Right atrium auricular region (tissue), 2 donors: ENCODE results near the gene FLAD1. TPM values are rescaled to one million over a fixed set of nuclear protein-coding genes. Genes with fewer than 3 reads are reported as not detected.

ENCODE experiments used
- DNase-seq: peaks from one replicate; pipeline ENCODE4 v3.0.0-alpha.2; 2019; ENCODE audit warnings: low spot score
- H3K27ac ChIP-seq, 2 donors: fragments of 200-600 bp; sonication (generic); 1 replicate in 1 of 2; 2 replicates in 1 of 2; pipeline ENCODE4 v1.5.1; 2016 to 2019
- H3K27me3 ChIP-seq, 2 donors: fragments of 200-600 bp; sonication (generic); one replicate each; pipeline versions ENCODE4 v1.5.1 to v1.6.0; 2017 to 2019
- H3K36me3 ChIP-seq: fragments of 200-600 bp; sonication (generic); one replicate; pipeline ENCODE4 v1.5.1; 2016
- H3K4me1 ChIP-seq, 2 donors: fragments of 200-600 bp; sonication (generic); one replicate each; pipeline versions ENCODE4 v1.5.1 to v1.6.0; 2017 to 2019
- H3K4me3 ChIP-seq, 2 donors: fragments of 200-600 bp; sonication (generic); 1 replicate in 1 of 2; 2 replicates in 1 of 2; pipeline ENCODE4 v1.5.1; 2017 to 2019; ENCODE audit warnings: mild to moderate bottlenecking in 1 of 2, moderate library complexity in 1 of 2
- H3K9me3 ChIP-seq, 2 donors: fragments of 200-600 bp; sonication (generic); one replicate each; pipeline ENCODE4 v1.5.1; 2019
- total RNA-seq, 2 donors: library from RNA; depleted of rRNA; stranded (reverse); fragments of >200 nt; gene quantifications; one replicate each; pipeline ENCODE4 v1.1.0, GENCODE V29; 2016
- TF ChIP-seq, protein P1 (sequence below), 2 donors: fragments of 200-600 bp; sonication (generic); IDR thresholded peaks; one replicate each; pipeline ENCODE4 v1.5.1; 2019; ENCODE audit warnings: antibody characterized with exemption in 2 of 2

FLAD1 gene
- total RNA-seq, 2 donors from 2014 or later = 19.5 to 24.8 TPM

GRCh38 chr1:154971341-154971998, 11.7 kb upstream of the FLAD1 start:
- peak; percentile 88 for DNase-seq
- Histone ChIP-seq H3K27ac (peak overlapping the region; percentile 99), H3K4me3 (peak overlapping the region in 1 of 2 donors; percentile 48), H3K36me3 (peaks cover 21% of the 10 kb centered on the region), H3K9me3 (no peaks in the 10 kb centered on the region), H3K4me1 (peaks cover 0 to 74% of the 10 kb centered on the region in 2 donors), H3K27me3 (no peaks in the 10 kb centered on the region)
- TF ChIP-seq, protein P1, sequence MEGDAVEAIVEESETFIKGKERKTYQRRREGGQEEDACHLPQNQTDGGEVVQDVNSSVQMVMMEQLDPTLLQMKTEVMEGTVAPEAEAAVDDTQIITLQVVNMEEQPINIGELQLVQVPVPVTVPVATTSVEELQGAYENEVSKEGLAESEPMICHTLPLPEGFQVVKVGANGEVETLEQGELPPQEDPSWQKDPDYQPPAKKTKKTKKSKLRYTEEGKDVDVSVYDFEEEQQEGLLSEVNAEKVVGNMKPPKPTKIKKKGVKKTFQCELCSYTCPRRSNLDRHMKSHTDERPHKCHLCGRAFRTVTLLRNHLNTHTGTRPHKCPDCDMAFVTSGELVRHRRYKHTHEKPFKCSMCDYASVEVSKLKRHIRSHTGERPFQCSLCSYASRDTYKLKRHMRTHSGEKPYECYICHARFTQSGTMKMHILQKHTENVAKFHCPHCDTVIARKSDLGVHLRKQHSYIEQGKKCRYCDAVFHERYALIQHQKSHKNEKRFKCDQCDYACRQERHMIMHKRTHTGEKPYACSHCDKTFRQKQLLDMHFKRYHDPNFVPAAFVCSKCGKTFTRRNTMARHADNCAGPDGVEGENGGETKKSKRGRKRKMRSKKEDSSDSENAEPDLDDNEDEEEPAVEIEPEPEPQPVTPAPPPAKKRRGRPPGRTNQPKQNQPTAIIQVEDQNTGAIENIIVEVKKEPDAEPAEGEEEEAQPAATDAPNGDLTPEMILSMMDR (IDR thresholded peaks at IDR 0.05) = no peak

DNA sequence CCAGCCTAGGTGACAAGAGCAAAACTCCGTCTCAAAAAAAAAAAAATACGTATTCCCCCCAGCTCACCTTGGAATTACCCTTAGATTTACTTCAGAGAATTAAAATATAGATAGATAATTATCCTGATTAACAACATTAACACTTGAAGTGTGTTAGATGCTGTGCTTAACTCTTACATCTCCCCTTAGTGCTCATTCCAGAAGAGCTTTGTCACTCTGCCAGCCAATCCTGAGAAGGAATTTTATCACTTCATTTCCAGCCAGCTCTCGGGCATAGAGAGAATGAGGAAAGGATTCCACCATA, 11.0 kb upstream of the FLAD1 start:
- Histone ChIP-seq H3K4me3 (peak overlapping the region; percentile 74 to 76), H3K36me3 (peaks cover 14% of the 10 kb centered on the region), H3K27me3 (no peaks in the 10 kb centered on the region), H3K4me1 (peaks cover 0 to 76% of the 10 kb centered on the region in 2 donors), H3K27ac (peak overlapping the region; percentile 99), H3K9me3 (no peaks in the 10 kb centered on the region)
- no peak for DNase-seq
- TF ChIP-seq, protein P1 (IDR thresholded peaks at IDR 0.05) = no peak

DNA sequence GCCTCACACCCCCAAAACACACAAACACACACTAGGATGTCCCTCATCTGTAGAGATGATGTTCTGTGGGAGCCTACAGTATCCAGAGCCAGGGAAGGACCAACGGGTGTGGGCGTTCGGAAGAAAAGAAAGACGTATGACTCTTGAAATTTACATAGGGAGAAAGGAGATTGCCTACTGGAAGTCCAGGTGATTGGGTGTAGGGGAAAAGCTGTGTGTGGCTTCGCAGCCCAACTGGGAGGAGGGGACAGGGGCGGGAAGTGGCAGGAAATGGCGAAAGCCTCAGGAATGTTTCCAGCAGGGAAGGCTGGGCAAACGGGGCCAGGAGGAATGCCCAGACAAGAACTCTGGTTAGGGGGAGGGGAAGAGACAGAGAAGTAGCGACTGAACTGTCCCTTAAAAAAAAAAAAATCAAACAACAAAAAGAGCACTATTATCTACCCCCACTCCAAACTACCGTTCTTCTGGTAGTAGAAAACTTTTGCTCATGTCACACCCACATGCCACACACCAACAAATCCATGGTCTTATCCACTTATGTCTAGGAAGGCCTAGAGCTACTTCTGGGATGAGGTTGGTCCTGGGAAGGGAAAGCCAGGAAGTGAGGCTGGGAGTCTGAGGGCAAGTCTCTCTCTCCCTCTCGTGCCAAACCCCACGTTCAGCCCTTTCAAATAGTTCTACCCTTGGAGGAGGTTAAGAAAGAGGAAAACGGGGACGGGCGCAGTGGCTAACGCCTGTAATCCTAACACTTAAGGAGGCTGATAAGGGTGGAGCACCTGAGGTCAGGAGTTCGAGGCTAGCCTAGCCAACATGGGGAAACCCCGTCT, 10.4 kb upstream of the FLAD1 start:
- Histone ChIP-seq H3K27me3 (no peaks in the 10 kb centered on the region), H3K9me3 (no peaks in the 10 kb centered on the region), H3K4me1 (peaks cover 0 to 72% of the 10 kb centered on the region in 2 donors), H3K27ac (peak overlapping the region; percentile 99), H3K36me3 (peaks cover 8% of the 10 kb centered on the region), H3K4me3 (peak overlapping the region; percentile 74 to 76)
- TF ChIP-seq, protein P1 (IDR thresholded peaks at IDR 0.05) = no peak
- peak; percentile 87 for DNase-seq

GRCh38 chr1:154973344-154974101, 9.6 kb upstream of the FLAD1 start:
- H3K9me3 ChIP-seq = no peaks in the 10 kb centered on the region
- H3K27me3 ChIP-seq = no peaks in the 10 kb centered on the region
- H3K4me3 ChIP-seq = peak overlapping the region; percentile 74 to 76
- H3K36me3 ChIP-seq = peaks cover under 1% of the 10 kb centered on the region
- H3K27ac ChIP-seq = peak overlapping the region; percentile 99
- H3K4me1 ChIP-seq = peaks cover 0 to 64% of the 10 kb centered on the region in 2 donors
- TF ChIP-seq, protein P1 (IDR thresholded peaks at IDR 0.05) = peak in 1 of 2 donors; percentile 29
- peak; percentile 99 for DNase-seq

- Histone ChIP-seq H3K36me3 (no peaks in the 10 kb centered on the region), H3K9me3 (no peaks in the 10 kb centered on the region), H3K27ac (peak within 1 kb of the TSS; percentile 99), H3K4me1 (peaks cover 0 to 57% of the 10 kb centered on the region in 2 donors), H3K27me3 (no peaks in the 10 kb centered on the region), H3K4me3 (peak within 1 kb of the TSS; percentile 74 to 76)
- peak; percentile 100 for DNase-seq
- TF ChIP-seq, protein P1 (IDR thresholded peaks at IDR 0.05) = no peak
Measured at GRCh38 chr1:154974102-154974807, 8.9 kb upstream of the FLAD1 start, which contains the start of gene CKS1B. Gene CKS1B, plus strand, starts transcription at chr1:154974681. Its CDS starts 65 bp downstream, at chr1:154974746.
